Natural killer cell treated with Interleukin-12 subunit alpha and Interleukin-12 subunit beta and Interleukin-15 and Interleukin-18, amount 100 ng/mL, for 72 hours (primary cell): ENCODE measurements around the gene SBK3. TPM values are rescaled to one million over a fixed set of nuclear protein-coding genes. Genes with fewer than 3 reads are reported as not detected.
A peak's percentile ranks its signal among the peaks of the same experiment; 100 is the strongest.
"Not testable (repeated sequence)": the region's sequence is repeated elsewhere in the genome, so short reads cannot be mapped to it uniquely, and the experiment has no call there.

Experiments
- ATAC-seq, 2 donors: fragments of 150-1000 bp; cut with Tn5 transposase in 1 of 2; sonication (Bioruptor Pico), chemical (Tn5 transposase) in 1 of 2; 2 replicates each; pipeline ENCODE4 v1.10.0; 2021
- DNase-seq: peaks from one replicate; pipeline ENCODE4 v3.0.0; 2022; ENCODE audit warnings: low spot score
- H3K27ac Mint-ChIP-seq, 2 donors: 1 replicate in 1 of 2; 2 replicates in 1 of 2; pipeline ENCODE4 v1.8.0; 2022; ENCODE audit warnings: mixed read lengths in 2 of 2, mild to moderate bottlenecking in 1 of 2, moderate library complexity in 1 of 2
- H3K27me3 Mint-ChIP-seq, 2 donors: 1 replicate in 1 of 2; 2 replicates in 1 of 2; pipeline ENCODE4 v1.8.0; 2022; ENCODE audit warnings: mixed read lengths in 2 of 2
- H3K36me3 Mint-ChIP-seq: one replicate; pipeline ENCODE4 v1.8.0; 2022; ENCODE audit warnings: mixed read lengths
- H3K4me1 Mint-ChIP-seq, 2 donors: 1 replicate in 1 of 2; 2 replicates in 1 of 2; pipeline ENCODE4 v1.8.0; 2022; ENCODE audit warnings: low read depth in 2 of 2, mixed read lengths in 2 of 2, mild to moderate bottlenecking in 1 of 2
- H3K4me3 Mint-ChIP-seq: one replicate; pipeline ENCODE4 v1.8.0; 2022; ENCODE audit warnings: mixed read lengths
- H3K9me3 Mint-ChIP-seq: 2 replicates; pipeline ENCODE4 v1.8.0; 2022; ENCODE audit warnings: mixed read lengths
- total RNA-seq, 2 donors: library from RNA; stranded (reverse); gene quantifications; one replicate each; pipeline ENCODE4 v1.2.3, GENCODE V29; 2022

The SBK3 gene
- total RNA-seq, 2 donors from 2014 or later: not detected

DNA sequence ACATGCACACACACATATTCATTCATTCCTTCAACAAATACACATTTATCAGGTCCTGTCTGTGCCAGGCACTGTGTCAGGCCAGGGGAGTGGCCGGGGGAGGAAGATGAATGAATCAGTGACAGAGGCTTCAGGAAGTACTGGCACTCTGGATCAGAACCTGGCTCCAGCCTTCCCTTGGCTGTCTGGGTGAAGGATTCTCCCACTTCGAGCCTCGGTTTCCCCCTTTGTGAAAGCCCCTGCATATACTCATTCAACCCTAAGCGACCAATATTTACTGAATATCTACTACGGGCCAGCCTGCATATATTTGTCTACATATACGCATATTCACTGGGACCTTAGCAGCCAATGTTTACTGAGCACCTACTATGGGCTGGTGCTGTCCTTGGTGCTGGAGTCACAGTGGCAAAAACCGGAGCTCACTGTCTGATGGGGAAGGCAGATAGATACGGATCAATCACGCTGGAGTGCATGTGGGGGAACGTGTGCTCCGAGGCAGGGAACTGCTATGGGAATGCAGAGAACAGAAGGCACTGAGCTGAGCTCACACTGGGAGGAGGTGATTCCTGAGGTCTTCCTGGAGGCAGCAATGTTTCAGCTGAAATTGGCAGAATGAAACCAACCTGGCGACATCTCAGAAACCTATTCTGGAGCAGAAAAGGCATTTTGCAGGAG, 35.9 kb upstream of the SBK3 start:
- H3K27me3 Mint-ChIP-seq: peaks cover 8% of the 10 kb centered on the region in 2 donors
- peak overlapping the region; percentile 89 for H3K4me3 Mint-ChIP-seq
- DNase-seq (no peak), ATAC-seq (no peak)
- H3K27ac Mint-ChIP-seq: peak overlapping the region; percentile 31 to 73
- H3K9me3 Mint-ChIP-seq: no peaks in the 10 kb centered on the region
- H3K4me1 Mint-ChIP-seq: peaks cover 23 to 28% of the 10 kb centered on the region in 2 donors
- no peaks in the 10 kb centered on the region for H3K36me3 Mint-ChIP-seq

DNA sequence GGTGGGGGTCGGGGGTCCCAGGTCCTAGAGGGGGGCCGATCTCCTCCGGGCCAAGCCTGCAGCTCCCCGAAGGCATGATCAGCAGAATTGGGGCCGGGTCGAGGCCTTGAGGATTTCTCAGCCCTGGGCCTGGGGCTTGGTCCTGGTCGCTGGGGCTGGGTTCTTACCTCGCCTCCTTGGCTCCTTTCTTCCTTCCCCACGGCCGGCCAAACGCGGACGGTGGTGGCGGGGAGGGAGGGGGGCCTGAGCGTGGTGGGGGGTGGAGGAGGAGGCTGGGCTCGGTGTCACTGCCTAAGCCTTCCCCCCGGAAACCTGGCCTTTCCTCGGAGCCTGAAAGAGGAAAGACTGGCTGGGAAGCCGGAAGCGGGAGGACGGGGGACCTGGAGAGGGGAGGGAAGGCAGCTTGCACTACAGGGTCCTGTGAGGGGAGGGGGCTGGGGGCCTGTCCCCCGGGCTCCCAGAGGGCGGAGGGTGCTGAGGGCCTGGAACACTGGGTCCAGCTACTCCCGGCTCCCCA, 35.3 kb upstream of the SBK3 start, which contains the start of gene ZNF579:
Gene ZNF579, minus strand, starts transcription at position 221 of the 517 bp plus-strand sequence. CDS start 1,209 bp downstream, outside the sequence.
- Mint-ChIP-seq H3K4me1 (peaks cover 19 to 27% of the 10 kb centered on the region in 2 donors), H3K4me3 (peak within 1 kb of the TSS; percentile 89), H3K27me3 (peaks cover 8% of the 10 kb centered on the region in 2 donors), H3K36me3 (no peaks in the 10 kb centered on the region), H3K27ac (peak within 1 kb of the TSS; percentile 65 to 73), H3K9me3 (no peaks in the 10 kb centered on the region)
- ATAC-seq (peak; percentile 75 to 79), DNase-seq (peak; percentile 79)

DNA sequence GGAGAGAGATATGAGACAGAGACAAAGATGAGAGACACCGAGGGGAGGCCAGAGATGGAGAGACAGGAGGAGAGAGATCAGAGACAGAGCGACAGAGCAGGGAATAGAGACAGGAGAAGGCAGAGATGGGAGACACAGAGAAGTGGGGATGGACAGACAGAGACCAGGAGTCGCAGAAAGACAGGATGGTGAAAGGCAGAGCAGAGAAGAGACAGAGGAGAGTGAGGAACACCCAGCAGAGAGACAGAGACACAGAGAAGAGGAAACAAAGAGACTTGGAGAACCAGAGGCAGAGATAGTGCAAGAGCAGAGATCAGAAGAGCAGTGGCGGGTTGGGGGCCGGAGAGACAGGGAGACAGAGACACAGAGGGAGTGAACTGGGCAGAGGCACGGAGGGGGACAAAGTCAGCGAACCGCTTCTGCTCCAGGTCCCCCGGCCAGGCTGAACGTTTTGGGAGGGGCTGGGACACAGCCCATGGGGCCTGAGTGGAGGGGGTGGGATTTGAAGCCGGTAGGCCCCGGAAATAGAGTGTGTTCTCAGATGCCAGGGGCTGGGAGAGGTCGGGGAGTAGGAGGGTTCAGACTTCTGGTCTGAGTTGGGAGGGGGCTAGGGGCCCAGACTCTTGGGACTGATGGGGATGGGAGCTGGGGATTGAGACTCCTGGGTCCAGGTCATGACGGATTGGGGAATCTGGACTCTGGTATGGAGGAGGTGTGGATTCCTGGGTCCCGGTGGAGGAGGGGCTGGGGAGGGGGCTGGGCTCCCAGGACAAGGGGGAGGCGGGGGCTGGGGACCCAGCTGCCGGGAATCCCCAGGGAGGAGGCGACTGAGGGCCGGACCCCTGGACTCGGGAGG, 34.7 kb upstream of the SBK3 start:
- DNase-seq (no peak), ATAC-seq (peak; percentile 32 to 34)
- H3K36me3 Mint-ChIP-seq: no peaks in the 10 kb centered on the region
- H3K27ac Mint-ChIP-seq: peak overlapping the region; percentile 65 to 73
- H3K4me3 Mint-ChIP-seq: peak overlapping the region; percentile 89
- H3K27me3 Mint-ChIP-seq: peaks cover under 1 to 3% of the 10 kb centered on the region in 2 donors
- no peaks in the 10 kb centered on the region for H3K9me3 Mint-ChIP-seq
- peaks cover 15 to 20% of the 10 kb centered on the region in 2 donors for H3K4me1 Mint-ChIP-seq

DNA sequence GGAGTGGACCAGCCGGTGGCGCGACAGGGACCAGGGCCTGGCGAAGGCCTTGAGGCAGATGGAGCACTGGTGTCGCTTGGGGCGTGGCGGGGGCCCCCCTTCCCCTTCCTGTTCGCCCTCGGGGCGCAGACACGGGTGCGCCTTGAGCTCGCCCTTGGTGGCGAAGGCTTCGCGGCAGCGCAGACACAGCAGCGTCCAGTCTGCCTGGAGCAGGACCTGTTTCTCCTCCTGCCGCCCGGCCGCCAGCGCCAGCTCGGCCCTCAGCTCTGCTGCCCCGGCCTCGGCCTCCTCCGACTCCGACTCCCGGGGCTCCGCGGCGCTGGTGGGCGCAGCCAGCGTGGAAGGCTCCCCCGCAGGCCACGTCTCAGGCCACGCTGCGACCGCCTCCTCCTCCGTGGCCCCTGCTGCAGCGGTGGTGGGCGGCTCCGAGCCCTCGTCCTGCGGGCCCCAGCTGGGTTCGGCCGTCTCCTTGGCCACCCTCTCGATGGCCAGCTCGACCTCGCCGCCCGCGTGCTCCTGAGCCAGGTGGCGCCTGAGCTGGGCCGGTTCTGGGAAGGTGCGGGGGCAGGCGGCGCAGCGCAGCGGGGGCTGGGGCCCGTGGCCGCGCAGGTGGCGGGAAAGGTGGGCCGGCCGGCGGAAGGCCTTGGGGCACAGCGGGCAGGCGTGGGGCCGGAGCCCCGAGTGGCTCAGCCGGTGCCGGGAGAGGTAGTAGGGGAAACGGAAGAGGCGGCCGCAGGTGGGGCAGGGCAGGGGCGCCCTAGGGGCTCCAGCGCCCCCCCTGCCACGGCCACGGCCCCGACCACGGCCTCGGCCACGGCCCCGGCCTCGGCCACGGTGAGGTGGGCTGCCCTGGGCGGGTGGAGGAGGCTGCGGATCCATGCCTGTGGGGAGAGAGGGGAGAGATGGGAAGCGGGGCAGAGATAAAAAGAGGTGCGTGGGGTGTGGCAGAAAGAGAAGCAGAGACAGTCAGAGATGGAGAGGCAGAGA, 33.7 kb upstream of the SBK3 start:
- no peaks in the 10 kb centered on the region for H3K9me3 Mint-ChIP-seq
- H3K4me1 Mint-ChIP-seq: peaks cover 15 to 20% of the 10 kb centered on the region in 2 donors
- H3K36me3 Mint-ChIP-seq: no peaks in the 10 kb centered on the region
- peak overlapping the region; percentile 89 for H3K4me3 Mint-ChIP-seq
- ATAC-seq (peak in 1 of 2 donors; percentile 40), DNase-seq (no peak)
- no peaks in the 10 kb centered on the region for H3K27me3 Mint-ChIP-seq
- H3K27ac Mint-ChIP-seq: peak overlapping the region; percentile 65 to 73

DNA sequence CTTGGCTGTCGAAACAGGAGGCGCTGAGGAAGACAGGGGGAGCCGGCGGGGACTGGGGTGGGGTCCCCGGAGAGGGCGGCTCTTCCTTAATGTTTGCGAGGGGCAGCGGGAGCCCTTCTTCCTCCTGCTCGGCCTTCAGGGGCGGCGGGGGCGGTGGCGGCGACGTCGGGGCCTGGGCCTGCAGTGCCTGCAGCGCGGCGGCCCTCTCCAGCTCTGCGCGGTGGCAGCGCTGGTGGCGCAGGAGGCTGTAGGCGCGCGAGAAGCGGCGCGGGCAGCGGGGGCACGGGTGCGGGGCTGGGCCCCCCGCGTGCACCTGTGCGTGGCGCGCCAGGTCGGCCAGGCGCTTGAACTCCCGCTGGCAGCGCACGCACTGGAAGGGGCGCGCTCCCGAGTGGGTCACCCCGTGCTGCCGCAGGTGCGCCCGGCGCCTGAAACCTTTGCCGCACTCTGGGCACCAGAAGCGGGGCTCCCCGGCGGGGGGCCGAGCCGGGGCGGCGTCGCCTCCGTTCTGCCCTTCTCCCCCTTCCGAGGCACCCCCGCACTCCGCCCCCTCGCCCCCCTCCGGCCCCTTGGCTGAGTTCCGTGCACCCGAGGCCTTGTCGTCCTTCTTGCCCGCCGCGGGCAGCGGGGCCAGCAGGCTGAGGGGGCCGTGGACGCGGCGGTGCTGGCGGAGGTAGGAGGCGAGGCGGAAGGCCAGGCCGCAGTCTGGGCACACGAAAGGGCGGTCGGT, 32.9 kb upstream of the SBK3 start:
- Mint-ChIP-seq H3K9me3 (no peaks in the 10 kb centered on the region), H3K36me3 (no peaks in the 10 kb centered on the region), H3K4me3 (no peak overlapping the region), H3K27me3 (no peaks in the 10 kb centered on the region), H3K4me1 (peaks cover 15 to 20% of the 10 kb centered on the region in 2 donors), H3K27ac (no peak overlapping the region)
- DNase-seq: no peak
- ATAC-seq: no peak

DNA sequence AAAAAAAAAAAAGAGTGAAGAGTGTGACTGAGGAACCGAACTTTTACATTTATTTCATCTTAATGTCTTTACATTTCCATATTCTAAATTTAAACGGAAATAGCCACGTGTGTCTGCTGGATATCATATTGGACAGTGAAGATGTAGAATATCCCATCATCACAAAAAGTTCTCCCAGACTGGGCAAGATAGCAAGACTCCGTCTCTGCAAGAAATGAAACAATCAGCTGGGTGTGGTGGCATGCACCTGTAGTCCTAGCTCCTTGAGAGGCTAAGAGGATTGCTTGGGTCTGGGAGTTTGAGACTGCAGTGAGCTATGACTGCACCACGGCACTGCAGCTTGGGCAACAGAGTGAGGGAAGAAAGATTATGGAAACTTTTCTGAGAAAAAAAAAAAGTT, 31.4 kb upstream of the SBK3 start:
- ATAC-seq (no peak), DNase-seq (no peak)
- no peaks in the 10 kb centered on the region for H3K27me3 Mint-ChIP-seq
- H3K4me3 Mint-ChIP-seq: no peak overlapping the region
- H3K9me3 Mint-ChIP-seq: no peaks in the 10 kb centered on the region
- H3K27ac Mint-ChIP-seq: no peak overlapping the region
- H3K36me3 Mint-ChIP-seq: no peaks in the 10 kb centered on the region
- peaks cover 12 to 16% of the 10 kb centered on the region in 2 donors for H3K4me1 Mint-ChIP-seq

DNA sequence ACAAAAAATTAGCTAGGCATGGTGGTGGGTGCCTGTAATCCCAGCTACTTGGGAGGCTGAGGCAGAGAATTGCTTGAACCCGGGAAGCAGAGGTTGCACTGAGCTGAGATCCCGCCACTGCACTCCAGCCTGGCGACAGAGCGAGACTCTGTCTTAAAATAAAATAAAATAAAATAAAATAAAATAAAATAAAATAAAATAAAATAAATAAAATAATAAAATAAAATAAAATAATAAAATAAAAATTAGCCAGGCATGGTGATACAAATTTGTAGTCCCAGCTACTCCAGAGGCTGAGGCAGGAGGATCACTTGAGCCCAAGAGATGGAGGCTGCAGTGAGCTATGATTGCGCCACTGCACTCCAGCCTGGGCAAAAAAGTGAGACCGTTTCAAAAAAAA, 28.6 kb upstream of the SBK3 start:
- DNase-seq, H3K9me3 Mint-ChIP-seq, H3K36me3 Mint-ChIP-seq, H3K27ac Mint-ChIP-seq, H3K27me3 Mint-ChIP-seq, H3K4me3 Mint-ChIP-seq, ATAC-seq, H3K4me1 Mint-ChIP-seq: not testable (repeated sequence)

DNA sequence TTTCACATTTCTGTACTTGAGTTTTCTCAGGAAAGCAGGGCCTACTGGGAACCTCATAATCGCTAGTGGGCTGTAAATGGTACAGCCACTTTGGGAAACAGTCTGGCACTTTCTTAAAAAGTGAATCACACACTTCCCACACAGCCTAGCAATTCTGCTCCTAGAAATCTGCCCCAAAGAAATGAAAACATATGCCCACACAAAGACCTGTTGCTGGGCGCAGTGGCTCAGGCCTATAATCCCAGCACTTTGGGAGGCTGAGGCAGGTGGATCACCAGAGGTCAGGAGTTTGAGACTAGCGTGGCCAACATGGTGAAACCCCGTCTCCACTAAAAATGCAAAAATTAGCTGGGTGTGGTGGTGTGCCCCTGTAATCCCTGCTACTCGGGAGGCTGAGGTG, 24.1 kb upstream of the SBK3 start:
- ATAC-seq, H3K27me3 Mint-ChIP-seq, H3K9me3 Mint-ChIP-seq, DNase-seq, H3K4me1 Mint-ChIP-seq, H3K36me3 Mint-ChIP-seq, H3K4me3 Mint-ChIP-seq, H3K27ac Mint-ChIP-seq: not testable (repeated sequence)

DNA sequence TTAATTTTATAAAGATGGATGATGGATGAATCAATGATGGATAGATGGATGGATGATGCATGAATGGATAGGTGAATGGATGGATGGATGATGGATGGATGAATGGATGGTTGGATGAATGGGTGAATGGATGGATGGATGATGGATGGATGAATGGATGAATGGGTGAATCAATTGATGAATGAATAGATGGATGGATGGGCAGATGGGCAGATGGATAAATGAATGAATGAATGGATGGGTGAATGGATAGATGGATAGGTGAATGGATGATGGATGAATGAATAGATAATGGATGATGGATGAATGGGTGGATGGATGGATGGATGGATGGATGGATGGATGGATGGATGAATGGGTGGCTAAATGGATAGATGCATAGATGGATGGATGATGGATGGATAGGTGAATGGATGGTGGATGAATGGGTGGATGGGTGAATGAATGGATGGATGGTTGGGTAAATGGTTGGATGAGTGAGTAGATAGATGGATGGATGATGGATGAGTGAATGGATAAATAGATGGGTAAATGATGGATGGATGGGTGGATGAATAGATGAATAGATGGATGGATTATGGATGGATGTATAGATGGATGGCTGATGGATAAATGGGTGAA, 22.5 kb upstream of the SBK3 start:
- ATAC-seq (no peak), DNase-seq (no peak)
- peaks cover 5 to 9% of the 10 kb centered on the region in 2 donors for H3K27me3 Mint-ChIP-seq
- H3K4me1 Mint-ChIP-seq: no peaks in the 10 kb centered on the region
- no peak overlapping the region for H3K27ac Mint-ChIP-seq
- no peaks in the 10 kb centered on the region for H3K9me3 Mint-ChIP-seq
- no peak overlapping the region for H3K4me3 Mint-ChIP-seq
- no peaks in the 10 kb centered on the region for H3K36me3 Mint-ChIP-seq

DNA sequence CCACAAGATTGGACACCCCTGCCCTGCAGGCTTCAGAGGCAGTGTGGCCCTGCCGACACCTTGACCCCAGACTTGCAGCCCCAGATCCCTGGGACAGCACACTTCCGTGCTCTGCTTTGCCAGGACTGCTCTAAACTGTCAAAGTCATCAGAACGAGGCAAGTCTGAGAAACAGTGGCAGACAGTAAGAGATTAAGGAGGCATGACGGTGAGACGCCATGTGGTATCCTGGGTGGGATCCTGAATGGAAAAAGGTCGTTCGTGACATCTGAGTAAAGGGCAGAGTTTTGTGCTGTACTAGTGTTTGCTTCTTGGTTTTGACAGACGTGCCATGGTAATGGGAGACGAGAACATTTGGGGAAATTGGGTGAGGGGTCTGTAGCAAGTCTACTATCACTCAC, 21.5 kb upstream of the SBK3 start:
- DNase-seq (no peak), ATAC-seq (no peak)
- Mint-ChIP-seq H3K27ac (no peak overlapping the region), H3K27me3 (peaks cover 5 to 9% of the 10 kb centered on the region in 2 donors), H3K4me3 (no peak overlapping the region), H3K9me3 (no peaks in the 10 kb centered on the region), H3K36me3 (no peaks in the 10 kb centered on the region), H3K4me1 (no peaks in the 10 kb centered on the region)

DNA sequence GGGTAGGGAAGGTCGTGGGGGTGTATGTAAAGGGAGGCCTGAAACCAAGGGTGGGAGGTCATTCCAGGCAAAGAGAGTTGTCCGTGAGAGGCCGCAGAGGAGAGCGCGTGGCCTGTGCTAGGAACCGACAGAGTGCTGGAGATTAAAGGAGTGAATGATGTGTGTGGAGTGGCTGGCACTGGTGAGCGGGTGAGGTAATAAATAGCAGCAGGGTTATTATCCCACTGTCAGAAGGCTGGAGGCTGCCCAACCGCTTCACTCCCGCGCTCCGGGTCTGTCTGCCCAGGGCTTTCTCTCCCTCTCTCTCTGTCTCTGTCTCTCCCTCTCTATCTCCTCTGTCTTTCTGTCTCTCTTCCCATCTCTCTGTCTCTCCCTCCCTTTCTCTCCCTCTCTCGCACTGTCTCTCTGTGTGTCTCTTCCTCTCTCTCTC, 17.9 kb upstream of the SBK3 start:
- ATAC-seq: no peak
- H3K27ac Mint-ChIP-seq: no peak overlapping the region

DNA sequence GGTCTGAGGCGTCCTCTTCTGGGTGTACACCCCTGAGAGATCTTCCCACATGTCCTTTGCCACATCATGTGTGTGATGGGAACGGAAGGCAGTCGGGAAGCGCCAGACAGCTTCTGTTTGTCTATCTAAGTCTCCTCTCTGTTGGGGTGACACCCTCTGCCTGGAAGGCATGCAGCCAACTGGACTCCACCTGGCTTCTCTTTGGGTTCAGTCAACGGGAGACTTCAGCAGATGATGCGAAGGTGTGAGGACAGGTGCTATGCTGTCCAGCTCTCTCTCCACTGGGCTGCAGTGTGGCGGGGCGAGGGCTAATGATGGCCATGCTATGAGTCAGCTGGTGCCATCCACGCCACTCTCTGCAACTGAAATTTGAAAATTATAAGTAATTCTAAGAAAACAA, 14.3 kb upstream of the SBK3 start:
- Mint-ChIP-seq H3K4me1 (no peaks in the 10 kb centered on the region), H3K27me3 (peaks cover 2 to 9% of the 10 kb centered on the region in 2 donors), H3K4me3 (no peak overlapping the region), H3K9me3 (no peaks in the 10 kb centered on the region), H3K27ac (no peak overlapping the region), H3K36me3 (no peaks in the 10 kb centered on the region)
- ATAC-seq: no peak
- no peak for DNase-seq

More for the DNA sequence above, 17.9 kb upstream of the SBK3 start:
- Mint-ChIP-seq H3K4me3 (no peak overlapping the region), H3K9me3 (no peaks in the 10 kb centered on the region), H3K27me3 (peaks cover 11 to 12% of the 10 kb centered on the region in 2 donors), H3K4me1 (no peaks in the 10 kb centered on the region), H3K36me3 (no peaks in the 10 kb centered on the region)
- DNase-seq: no peak
